ENCODE measurements around the gene FASTK.

FASTK gene

DNA sequence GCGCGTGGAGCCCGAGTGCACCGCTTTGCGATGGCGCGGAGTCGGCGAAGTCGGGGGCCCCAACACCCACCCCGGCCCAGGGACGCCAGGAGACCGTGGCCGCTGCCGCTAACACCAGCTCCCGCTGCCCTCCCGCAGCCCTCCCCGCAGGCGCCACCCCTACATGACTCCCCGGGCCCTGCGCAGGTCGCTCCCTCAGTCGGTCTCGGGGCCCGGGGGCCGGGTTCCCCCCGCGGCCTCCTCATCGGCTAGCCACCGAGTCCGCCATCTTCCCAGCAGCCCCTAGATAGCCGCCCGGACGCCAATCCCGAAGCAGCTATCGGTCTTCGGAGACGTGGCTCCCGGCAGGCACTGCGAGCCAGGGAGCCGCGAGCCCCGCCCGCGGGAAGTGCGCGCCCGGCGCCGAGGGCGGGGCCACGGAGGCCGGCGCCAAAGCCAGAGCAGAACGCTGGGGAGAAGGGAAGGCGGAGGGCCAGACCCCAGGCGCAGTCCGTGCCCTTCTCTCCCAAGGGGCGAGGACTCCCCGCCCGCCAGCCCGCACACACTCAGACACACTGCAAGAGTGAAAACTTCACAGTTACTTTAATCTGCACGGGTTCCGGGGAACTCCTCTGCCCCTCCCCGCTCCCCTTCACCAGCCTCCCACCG, at the start of gene FASTK:
Gene FASTK, minus strand, starts transcription at position 288 of the 648 bp plus-strand sequence. Its CDS starts 43 bp downstream, at position 245.
- peaks cover 11% of the 10 kb centered on the region for H3K36me3 Mint-ChIP-seq (ENCODE audit: low read depth)
- H3K27me3 Mint-ChIP-seq (ENCODE audit: low read depth), result peaks cover 7% of the 10 kb centered on the region
- H3K4me1 Mint-ChIP-seq (ENCODE audit: low read depth), result peaks cover 32% of the 10 kb centered on the region
- H3K9me3 Mint-ChIP-seq, result no peaks in the 10 kb centered on the region
- H3K27ac Mint-ChIP-seq, result peak within 1 kb of the TSS; percentile 73
- H3K4me3 Mint-ChIP-seq, result peak within 1 kb of the TSS; percentile 93
- peak; percentile 90 for DNase-seq (ENCODE audit: low spot score)

DNA sequence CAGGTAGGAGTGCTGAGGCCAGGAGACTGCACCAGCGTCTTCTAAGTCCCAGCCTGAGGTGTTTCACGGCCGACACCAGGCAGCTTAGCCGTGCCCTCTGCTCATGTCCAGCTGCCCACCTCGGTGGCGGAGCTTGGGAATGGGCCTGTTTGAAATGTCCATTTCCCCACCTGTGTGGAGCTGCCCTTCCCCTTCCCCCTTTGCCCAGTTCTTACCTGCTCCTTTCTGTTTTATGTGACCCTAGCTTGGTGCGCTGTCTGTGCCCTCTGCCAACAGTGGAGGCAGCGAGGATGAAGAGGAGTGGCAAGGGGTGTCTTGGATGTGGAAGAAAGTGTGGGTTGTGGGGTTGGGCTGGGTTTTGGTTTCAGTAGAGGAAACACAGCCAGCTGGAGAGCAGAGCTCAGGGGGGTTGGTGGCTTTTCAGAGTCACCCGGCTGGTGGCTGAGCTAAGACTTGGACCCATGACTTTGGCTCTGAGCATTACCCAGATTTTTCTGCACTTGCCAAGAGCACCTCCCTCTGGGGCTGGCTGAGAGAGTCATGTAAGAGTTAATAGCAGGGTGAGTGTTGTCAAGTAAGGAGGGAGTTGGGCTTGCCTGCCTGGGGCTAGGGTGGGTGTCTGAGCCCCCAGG, 49.5 kb upstream of the FASTK start:
- H3K4me3 Mint-ChIP-seq, result no peak overlapping the region
- no peak for DNase-seq (ENCODE audit: low spot score)
- no peaks in the 10 kb centered on the region for H3K9me3 Mint-ChIP-seq
- no peak overlapping the region for H3K27ac Mint-ChIP-seq
- no peaks in the 10 kb centered on the region for H3K4me1 Mint-ChIP-seq (ENCODE audit: low read depth)
- no peaks in the 10 kb centered on the region for H3K27me3 Mint-ChIP-seq (ENCODE audit: low read depth)
- no peaks in the 10 kb centered on the region for H3K36me3 Mint-ChIP-seq (ENCODE audit: low read depth)

GRCh38 chr7:151129117-151129959, 48.7 kb upstream of the FASTK start:
- H3K36me3 Mint-ChIP-seq (ENCODE audit: low read depth), result no peaks in the 10 kb centered on the region
- H3K4me1 Mint-ChIP-seq (ENCODE audit: low read depth), result no peaks in the 10 kb centered on the region
- H3K9me3 Mint-ChIP-seq, result no peaks in the 10 kb centered on the region
- no peak overlapping the region for H3K4me3 Mint-ChIP-seq
- no peak overlapping the region for H3K27ac Mint-ChIP-seq
- DNase-seq (ENCODE audit: low spot score), result no peak
- H3K27me3 Mint-ChIP-seq (ENCODE audit: low read depth), result no peaks in the 10 kb centered on the region

- H3K36me3 Mint-ChIP-seq (ENCODE audit: low read depth), result no peaks in the 10 kb centered on the region
- no peaks in the 10 kb centered on the region for H3K9me3 Mint-ChIP-seq
- H3K27ac Mint-ChIP-seq, result no peak overlapping the region
- no peak for DNase-seq (ENCODE audit: low spot score)
- no peaks in the 10 kb centered on the region for H3K27me3 Mint-ChIP-seq (ENCODE audit: low read depth)
- peaks cover 3% of the 10 kb centered on the region for H3K4me1 Mint-ChIP-seq (ENCODE audit: low read depth)
- no peak overlapping the region for H3K4me3 Mint-ChIP-seq
These were observed 48.1 kb upstream of the FASTK start for GRCh38 chr7:151128716-151129115.

DNA sequence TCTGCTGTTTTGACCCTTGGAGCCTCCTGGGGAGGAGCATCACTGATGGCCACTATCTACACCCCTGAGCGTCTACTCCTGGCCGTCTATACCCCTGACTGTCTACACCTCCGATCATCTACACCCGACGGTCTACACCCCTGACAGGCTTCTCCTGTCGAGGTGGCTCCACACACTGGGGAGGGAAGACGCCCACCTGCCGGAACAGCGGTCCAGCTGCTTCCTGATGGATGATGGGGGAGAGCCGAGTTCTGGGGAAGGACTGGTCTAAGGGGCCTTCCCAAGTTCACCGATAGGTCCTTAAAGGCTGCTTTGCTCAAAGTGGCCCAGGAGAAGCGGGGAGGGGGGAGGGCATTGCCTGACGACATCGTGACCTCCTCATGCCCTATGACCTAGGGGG, 47.5 kb upstream of the FASTK start:
- Mint-ChIP-seq H3K27ac (no peak overlapping the region), H3K36me3 (ENCODE audit: low read depth) (no peaks in the 10 kb centered on the region), H3K27me3 (ENCODE audit: low read depth) (no peaks in the 10 kb centered on the region), H3K4me3 (no peak overlapping the region), H3K4me1 (ENCODE audit: low read depth) (peaks cover 4% of the 10 kb centered on the region), H3K9me3 (no peaks in the 10 kb centered on the region)
- DNase-seq (ENCODE audit: low spot score), result no peak

DNA sequence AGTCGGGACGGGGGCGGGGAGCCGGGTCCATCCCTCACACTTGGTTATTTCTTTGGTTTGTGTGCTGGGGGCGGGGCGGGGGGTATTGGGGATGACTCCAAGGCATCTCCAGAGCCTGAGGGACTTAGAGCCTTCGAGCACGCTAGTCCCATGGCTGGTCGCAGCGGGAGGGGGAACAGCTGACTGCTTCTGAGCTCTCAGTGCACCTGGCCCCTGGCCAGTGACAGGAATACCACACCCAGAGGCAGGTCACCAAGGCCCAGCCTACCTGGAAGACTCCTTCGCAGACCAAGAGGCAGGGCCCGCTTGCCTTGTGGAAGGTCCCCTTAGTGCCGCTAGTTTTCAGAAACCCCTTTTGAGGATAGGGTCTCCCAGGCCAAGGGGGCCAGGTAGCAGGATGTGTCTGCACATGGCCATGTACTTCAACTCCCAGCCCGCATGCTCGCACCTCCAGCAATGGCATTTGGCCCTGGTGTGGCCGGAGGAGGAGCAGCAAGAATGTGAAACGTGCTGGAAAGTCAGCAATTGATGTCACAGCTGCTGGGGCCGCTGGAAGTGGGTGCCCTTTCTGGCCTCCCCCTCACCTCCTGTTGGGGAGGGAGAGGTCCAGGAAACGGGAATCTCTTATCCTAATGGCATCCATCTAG, 46.0 kb upstream of the FASTK start:
- no peak overlapping the region for H3K27ac Mint-ChIP-seq
- peaks cover 4% of the 10 kb centered on the region for H3K4me1 Mint-ChIP-seq (ENCODE audit: low read depth)
- no peak overlapping the region for H3K4me3 Mint-ChIP-seq
- H3K36me3 Mint-ChIP-seq (ENCODE audit: low read depth), result no peaks in the 10 kb centered on the region
- no peak for DNase-seq (ENCODE audit: low spot score)
- H3K9me3 Mint-ChIP-seq, result no peaks in the 10 kb centered on the region
- H3K27me3 Mint-ChIP-seq (ENCODE audit: low read depth), result no peaks in the 10 kb centered on the region

DNA sequence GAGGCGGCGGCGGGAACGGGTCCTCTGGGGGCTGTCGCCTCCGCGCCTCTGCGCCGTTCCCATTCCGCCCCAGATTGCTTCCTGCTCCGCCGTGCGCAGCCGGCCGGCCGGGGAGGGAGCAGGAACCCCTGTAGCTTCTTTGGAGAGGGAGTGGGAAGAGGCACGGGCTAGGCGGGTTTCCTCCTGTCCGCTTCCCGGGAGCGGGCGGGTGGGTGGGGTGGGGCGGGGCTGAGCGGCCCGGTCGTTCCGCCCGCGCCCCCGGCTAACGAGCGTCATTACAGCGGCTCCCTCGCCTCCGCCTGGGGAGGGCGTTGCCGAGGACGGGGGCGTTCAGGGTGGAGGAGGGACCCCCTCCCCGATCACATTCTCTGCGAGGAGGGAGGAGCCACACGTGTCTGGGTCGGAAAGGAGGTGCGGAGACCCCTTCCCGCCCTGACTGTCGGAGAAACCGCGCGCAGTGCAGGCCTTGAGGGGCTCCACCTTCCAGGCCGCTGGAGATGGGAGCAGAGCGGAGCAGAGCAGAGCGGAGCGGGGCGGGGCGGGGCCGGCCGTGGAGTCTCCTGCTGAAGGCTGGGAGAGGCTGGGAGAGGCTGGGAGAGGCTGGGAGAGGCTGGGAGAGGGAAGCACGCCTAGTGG, 45.4 kb upstream of the FASTK start:
- Mint-ChIP-seq H3K9me3 (no peaks in the 10 kb centered on the region), H3K4me1 (ENCODE audit: low read depth) (peaks cover 4% of the 10 kb centered on the region), H3K4me3 (no peak overlapping the region), H3K36me3 (ENCODE audit: low read depth) (no peaks in the 10 kb centered on the region), H3K27me3 (ENCODE audit: low read depth) (no peaks in the 10 kb centered on the region), H3K27ac (no peak overlapping the region)
- no peak for DNase-seq (ENCODE audit: low spot score)

DNA sequence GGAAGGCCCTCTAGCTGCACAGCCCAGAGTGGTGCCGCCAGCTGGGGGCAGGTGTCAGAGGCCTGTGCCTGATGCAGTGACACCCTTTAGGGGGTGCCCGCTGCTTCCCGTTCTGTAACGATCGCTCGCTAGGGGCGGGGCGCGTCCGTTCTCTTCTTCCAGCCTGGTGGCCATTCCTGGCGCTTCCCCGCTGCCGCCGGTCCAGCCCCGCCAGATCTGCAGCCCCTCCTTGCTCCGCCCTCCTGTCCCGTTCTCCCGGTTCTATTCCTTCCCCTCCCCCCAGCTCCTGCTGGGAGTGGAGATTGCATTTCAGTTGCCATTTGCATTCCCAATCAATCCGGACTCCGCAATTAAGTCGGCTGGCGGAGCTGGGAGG, 44.8 kb upstream of the FASTK start:
- DNase-seq (ENCODE audit: low spot score), result no peak
- H3K27me3 Mint-ChIP-seq (ENCODE audit: low read depth), result no peaks in the 10 kb centered on the region
- no peak overlapping the region for H3K27ac Mint-ChIP-seq
- H3K36me3 Mint-ChIP-seq (ENCODE audit: low read depth), result no peaks in the 10 kb centered on the region
- no peak overlapping the region for H3K4me3 Mint-ChIP-seq
- H3K9me3 Mint-ChIP-seq, result no peaks in the 10 kb centered on the region
- peaks cover 4% of the 10 kb centered on the region for H3K4me1 Mint-ChIP-seq (ENCODE audit: low read depth)

- H3K27me3 Mint-ChIP-seq (ENCODE audit: low read depth), result no peaks in the 10 kb centered on the region
- H3K9me3 Mint-ChIP-seq, result no peaks in the 10 kb centered on the region
- H3K4me3 Mint-ChIP-seq, result no peak overlapping the region
- H3K36me3 Mint-ChIP-seq (ENCODE audit: low read depth), result no peaks in the 10 kb centered on the region
- H3K4me1 Mint-ChIP-seq (ENCODE audit: low read depth), result peaks cover 4% of the 10 kb centered on the region
- no peak for DNase-seq (ENCODE audit: low spot score)
- H3K27ac Mint-ChIP-seq, result no peak overlapping the region
These were observed 44.3 kb upstream of the FASTK start for GRCh38 chr7:151124899-151125399.

- Mint-ChIP-seq H3K27ac (no peak overlapping the region), H3K27me3 (ENCODE audit: low read depth) (no peaks in the 10 kb centered on the region), H3K4me1 (ENCODE audit: low read depth) (peaks cover 4% of the 10 kb centered on the region), H3K36me3 (ENCODE audit: low read depth) (no peaks in the 10 kb centered on the region), H3K4me3 (no peak overlapping the region), H3K9me3 (no peaks in the 10 kb centered on the region)
- DNase-seq (ENCODE audit: low spot score), result no peak
These were observed 43.9 kb upstream of the FASTK start for GRCh38 chr7:151124481-151124880.

DNA sequence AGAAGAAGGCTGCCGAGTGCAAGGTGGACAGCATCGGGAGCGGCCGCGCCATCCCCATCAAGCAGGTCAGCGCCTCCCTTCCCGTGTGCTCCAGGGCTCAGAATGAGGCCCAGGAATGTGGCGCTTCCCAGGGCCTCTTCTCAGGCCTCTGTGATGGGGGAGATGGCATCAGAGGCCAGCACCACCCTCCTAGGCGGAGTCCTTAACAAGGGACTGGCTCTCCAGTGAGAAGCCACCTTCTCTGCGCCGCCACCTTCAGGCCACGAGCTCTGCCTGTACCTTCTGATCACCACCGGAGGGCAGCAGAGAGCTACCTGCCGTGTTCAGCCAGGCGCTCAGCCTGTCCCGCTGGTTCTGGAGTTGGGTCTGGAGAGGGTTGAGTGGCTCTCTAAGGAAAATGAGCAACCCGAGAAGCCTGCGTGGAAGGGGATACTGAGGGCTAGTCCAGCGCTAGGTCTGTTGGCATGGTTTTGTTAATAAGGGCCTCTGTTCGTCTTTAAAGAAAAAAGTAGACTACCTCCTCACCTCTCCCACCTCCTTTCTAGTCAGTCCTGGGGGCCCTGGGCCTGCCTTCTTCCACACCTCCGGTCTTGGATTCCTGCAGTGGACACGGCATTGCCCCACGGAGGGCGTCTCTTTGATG, 43.3 kb upstream of the FASTK start:
- H3K9me3 Mint-ChIP-seq, result no peaks in the 10 kb centered on the region
- H3K4me1 Mint-ChIP-seq (ENCODE audit: low read depth), result peaks cover 4% of the 10 kb centered on the region
- DNase-seq (ENCODE audit: low spot score), result peak; percentile 67
- no peaks in the 10 kb centered on the region for H3K36me3 Mint-ChIP-seq (ENCODE audit: low read depth)
- no peaks in the 10 kb centered on the region for H3K27me3 Mint-ChIP-seq (ENCODE audit: low read depth)
- no peak overlapping the region for H3K4me3 Mint-ChIP-seq
- H3K27ac Mint-ChIP-seq, result no peak overlapping the region

DNA sequence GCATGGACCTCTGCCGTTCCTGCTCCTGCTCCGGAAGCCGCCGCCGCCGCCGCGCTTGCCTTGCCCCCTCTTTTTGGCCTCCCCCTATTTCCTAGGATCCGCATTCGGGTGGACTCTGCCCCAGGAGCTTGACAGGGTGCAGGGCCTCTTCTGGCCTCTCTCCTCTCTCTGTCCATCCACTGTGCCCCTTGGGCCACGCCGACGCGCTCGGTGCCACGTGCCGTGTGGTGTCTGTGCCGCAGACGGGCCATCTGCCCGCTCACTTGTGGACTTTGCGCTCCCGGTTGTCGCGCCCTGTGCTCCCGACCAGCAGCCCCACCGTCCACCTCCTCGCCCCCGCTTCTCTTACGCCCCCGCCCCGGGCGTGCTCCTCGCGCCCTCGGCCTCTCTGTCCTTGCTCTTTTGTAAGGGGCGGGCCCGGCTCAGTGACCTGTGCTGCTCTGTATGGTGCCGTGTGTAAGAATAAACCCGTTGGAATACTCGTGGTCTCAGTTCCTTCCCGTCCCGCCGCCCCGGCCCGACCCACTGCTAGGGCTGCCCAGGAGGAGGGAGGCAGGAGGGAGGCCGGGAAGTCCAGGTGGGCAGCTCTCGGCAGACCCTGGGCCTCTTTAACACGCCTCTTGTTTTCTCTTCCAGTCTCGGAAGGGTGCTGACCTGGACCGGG, 42.7 kb upstream of the FASTK start:
- no peaks in the 10 kb centered on the region for H3K27me3 Mint-ChIP-seq (ENCODE audit: low read depth)
- H3K27ac Mint-ChIP-seq, result no peak overlapping the region
- DNase-seq (ENCODE audit: low spot score), result no peak
- H3K4me1 Mint-ChIP-seq (ENCODE audit: low read depth), result peaks cover 4% of the 10 kb centered on the region
- no peaks in the 10 kb centered on the region for H3K9me3 Mint-ChIP-seq
- H3K4me3 Mint-ChIP-seq, result no peak overlapping the region
- H3K36me3 Mint-ChIP-seq (ENCODE audit: low read depth), result no peaks in the 10 kb centered on the region

GRCh38 chr7:151122796-151123157, 42.2 kb upstream of the FASTK start:
- no peaks in the 10 kb centered on the region for H3K9me3 Mint-ChIP-seq
- no peak overlapping the region for H3K4me3 Mint-ChIP-seq
- H3K27ac Mint-ChIP-seq, result no peak overlapping the region
- H3K36me3 Mint-ChIP-seq (ENCODE audit: low read depth), result no peaks in the 10 kb centered on the region
- H3K4me1 Mint-ChIP-seq (ENCODE audit: low read depth), result peaks cover 4% of the 10 kb centered on the region
- DNase-seq (ENCODE audit: low spot score), result no peak
- H3K27me3 Mint-ChIP-seq (ENCODE audit: low read depth), result no peaks in the 10 kb centered on the region

Data from T-helper 2 cell treated with Interferon-gamma antibody and Interleukin-4, amounts not matched to agents 5 μg/mL and 100 μg/mL, for 36 hours (primary cell).